Peyer's patch (tissue), 4 donors: ENCODE data around the gene KIF9.

Experiments used
- POLR2A ChIP-seq, 2 donors: fragments of 450-650 bp; IDR thresholded peaks; one replicate each; pipeline ENCODE4 v1.5.1; 2017; ENCODE audit warnings: antibody characterized with exemption in 2 of 2, mild to moderate bottlenecking in 2 of 2, moderate library complexity in 2 of 2
- TF ChIP-seq, protein P1 (sequence below), 6 experiments: fragments of 450-650 bp in 4 of 6; fragments of 200-600 bp in 2 of 6; sonication (generic) in 1 of 6; IDR thresholded peaks; one replicate each; pipeline ENCODE4 v1.5.1; 2017 to 2019; ENCODE audit warnings: antibody characterized with exemption in 6 of 6, mild to moderate bottlenecking in 3 of 6, moderate library complexity in 1 of 6

DNA sequence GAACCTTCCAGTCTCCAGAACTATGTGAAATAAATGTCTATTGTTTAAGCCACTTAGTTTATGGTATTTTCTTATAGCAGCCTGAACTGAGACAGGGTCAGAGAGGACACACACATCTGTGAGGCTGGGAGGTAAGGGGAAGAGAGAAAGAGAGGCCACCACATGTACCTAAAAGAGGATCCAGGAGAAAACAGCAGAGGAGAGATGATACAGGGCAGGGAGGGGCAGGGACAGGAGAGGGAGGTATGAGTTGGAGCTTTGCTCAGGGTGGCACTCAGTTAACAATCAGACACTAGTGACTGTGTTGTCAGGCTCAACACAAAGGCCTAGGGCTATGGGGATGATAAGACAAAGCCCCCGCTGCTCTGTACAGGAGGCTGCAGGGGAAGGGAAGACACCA, 17.6 kb downstream of the KIF9 start:
- TF ChIP-seq, protein P1, sequence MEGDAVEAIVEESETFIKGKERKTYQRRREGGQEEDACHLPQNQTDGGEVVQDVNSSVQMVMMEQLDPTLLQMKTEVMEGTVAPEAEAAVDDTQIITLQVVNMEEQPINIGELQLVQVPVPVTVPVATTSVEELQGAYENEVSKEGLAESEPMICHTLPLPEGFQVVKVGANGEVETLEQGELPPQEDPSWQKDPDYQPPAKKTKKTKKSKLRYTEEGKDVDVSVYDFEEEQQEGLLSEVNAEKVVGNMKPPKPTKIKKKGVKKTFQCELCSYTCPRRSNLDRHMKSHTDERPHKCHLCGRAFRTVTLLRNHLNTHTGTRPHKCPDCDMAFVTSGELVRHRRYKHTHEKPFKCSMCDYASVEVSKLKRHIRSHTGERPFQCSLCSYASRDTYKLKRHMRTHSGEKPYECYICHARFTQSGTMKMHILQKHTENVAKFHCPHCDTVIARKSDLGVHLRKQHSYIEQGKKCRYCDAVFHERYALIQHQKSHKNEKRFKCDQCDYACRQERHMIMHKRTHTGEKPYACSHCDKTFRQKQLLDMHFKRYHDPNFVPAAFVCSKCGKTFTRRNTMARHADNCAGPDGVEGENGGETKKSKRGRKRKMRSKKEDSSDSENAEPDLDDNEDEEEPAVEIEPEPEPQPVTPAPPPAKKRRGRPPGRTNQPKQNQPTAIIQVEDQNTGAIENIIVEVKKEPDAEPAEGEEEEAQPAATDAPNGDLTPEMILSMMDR (IDR thresholded peaks at IDR 0.05) = no peak
- TF ChIP-seq POLR2A (IDR thresholded peaks at IDR 0.05) = no peak
